Measurements from ENCODE around the gene GPHN.

The GPHN gene

DNA sequence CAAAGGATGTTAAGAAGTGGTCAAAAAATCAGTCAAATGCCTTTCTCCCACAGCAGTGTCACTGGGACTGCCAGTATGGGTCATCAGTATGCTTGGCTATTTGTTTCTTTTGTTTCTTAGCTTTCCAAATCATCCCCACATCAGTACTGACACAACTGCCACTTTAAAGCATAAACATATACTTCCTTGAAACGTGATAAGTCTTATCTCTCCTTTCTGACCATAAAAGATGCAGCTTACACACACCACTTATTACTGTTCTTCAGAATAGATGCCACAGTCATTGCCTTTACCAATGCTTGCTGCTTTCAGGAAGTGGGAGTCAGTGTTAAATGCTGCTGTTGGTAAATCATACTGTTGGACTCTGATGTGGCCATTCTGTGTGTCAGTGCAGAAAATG lies 662.7 kb downstream of the GPHN start:
- DNase-seq = no peak

DNA sequence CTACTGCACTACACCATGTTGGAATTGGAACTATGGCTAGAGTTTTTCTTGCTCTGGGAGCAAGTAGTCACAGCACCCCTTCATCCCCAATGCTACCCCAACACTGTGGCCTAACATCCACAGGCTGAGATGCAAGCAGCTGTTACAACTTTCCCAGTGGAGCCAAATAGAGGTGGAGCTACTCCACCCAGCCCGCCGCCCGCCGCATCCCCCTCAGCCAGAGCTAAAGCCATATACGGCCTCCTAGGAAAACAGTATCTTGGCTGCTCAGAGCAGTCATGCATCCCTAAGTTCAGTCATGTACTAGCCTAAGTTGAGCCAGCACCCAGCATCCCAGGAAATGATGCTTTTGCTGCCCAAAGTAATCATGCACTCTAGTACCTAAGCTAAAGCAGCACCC lies 664.1 kb downstream of the GPHN start:
- DNase-seq = no peak

DNA sequence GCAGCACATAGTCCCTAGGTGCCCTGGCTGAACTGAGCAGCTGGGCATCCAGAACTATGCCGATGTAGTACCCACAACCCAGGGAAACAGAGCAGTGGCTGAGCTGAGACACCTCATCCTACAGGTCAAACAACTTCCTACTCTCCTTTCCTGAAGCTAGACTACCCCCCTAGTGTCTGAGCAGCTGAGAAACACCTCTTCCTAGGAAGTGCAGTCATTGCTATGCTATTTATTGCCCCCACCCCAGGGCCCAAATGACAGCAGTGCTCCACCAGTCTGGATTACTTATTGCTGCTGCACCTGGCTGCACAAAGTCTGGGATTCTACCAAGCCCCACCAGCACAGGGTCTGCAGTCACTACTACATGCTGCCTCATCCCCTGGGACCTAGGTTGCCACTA lies 664.6 kb downstream of the GPHN start:
- no peak for DNase-seq

DNA sequence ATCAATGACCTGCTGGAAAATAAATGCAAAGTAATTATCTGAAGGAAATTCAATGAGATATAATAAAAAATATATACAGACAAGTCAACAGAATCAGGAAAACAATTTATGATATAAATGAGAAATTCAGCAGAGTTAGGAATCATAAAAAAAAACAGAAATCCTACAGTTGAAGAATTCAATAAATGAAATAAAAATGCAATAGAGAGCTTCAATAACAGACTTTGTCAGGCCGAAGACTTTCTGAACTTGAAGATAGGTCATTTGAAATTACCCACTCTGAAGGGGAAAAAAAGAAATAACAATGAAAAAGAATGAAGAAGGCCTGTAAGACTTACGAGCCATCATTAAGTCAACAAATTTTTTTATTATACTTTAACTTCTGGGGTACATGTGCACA lies 665.8 kb downstream of the GPHN start:
- no peak for DNase-seq

DNA sequence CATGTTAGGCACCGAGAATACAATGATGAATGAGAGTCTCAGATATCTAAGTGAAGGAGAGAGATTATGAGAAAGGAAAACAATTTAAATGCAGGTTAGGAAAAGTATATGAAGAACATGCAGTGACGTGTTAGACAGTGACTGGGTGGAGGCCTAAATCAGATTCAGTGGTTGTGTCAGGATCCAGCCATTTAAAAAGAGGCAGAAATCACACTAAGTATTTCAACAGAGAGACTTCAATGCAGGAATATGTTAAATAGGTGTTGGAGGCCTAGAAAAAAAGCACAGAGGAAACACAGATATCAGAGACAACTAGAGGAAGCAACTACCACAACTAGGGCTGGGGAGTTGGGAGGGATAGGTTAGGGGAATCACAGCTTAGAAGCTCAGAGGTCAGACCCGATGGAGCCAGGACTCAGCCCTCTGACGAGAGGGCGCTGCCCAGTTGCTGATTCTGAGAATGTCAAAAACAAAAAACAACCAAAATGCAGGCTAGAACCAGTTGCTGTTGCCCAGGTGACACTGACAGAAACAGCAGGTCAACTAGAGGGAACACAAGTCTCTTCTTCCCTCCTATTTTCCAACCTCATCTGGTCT lies 678.3 kb downstream of the GPHN start:
- no peak for DNase-seq

DNA sequence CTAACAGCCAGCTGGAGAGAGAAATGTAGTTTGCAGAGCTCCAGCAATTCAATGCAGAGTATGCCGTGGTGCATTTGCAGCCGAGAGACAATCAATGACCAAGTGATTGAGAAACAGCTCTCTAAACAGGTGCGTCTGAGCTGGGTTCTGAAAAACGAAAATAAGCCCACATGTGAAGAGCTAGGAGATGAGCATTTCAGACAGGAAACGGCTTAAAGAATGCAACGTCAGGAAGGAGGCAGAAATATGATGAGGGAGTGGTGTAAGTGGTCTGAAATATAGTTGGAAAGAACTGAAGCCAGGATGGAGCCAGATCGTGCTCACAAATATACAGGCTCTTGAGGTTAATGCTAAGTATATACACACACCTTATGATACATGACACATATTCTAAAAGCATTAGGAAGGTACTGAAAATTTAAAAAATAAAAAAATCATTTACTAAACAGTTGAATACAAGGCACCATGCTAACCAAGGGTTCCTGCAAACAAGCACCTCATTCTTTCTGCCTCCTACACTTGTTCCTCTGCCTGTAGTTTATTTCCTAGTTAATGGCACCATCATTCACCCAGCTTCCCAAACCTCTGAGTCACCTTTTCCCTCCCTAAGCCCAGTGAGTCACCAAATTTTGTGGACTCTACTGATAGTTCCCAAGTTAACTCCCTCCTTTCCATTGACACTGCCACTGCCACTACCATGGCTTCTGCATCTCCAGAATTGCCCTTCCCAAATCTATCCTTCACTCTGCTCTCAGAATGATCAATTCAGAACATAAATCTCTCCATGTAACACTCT lies 679.0 kb downstream of the GPHN start:
- DNase-seq = no peak

DNA sequence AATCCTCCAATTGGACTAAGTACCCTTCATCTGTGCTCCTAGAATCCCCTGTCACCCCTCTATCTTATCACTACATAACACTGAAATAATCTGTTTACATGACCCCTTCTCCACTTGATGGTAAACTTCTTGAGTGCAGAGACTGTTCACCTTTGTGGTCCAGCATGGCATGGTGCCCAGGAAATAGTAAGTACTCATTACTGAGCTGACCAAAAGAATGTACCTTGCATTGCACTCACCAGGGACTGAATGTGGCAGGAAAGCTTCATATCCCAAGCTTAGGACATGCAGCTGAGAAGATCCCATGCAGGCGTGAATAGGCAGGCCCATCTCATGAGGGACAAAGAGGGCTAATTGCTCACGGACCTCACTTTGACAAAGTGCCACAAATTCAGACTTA lies 679.9 kb downstream of the GPHN start:
- DNase-seq = no peak

DNA sequence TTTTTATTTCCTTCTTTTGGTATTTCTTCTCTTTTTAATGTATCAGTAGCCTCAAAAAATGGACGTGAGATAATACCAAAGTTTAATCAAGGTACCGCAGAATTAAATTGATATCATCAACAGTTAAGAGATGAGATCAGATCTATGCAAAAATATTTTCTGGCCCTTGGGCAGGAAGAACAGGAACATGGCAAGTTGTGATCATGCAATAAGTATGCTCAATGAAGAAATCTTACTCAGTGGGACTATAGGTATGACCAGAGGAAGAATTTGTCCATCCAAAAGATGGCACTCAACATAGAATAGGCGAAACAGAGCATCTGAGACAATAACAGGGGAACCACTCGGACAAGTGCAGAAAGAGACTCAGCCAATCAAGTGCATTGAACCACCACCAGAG lies 680.4 kb downstream of the GPHN start:
- DNase-seq = no peak

DNA sequence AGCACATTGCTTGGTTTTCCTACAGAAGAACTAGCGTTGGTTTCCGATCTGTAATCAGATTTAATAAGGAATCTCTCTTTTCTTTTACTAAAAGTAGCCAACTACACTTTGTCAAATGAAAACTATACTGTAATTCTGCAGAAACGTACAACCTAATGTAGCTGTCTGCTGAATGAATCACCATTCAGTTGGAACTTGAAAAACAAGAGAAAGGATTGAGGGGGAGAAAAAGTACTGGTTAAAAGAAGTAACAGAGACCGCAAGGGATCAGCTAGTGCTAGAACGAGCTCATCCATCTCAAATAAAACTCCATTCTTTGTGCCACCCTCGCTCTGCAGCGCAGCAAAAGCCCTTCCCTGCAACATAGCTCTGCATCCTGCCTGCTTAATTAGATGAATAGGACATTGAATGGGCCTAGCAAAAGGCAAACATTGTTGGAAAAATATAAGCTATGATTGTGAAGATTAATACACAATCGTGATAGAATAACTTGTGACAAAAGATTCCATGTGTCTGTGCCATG lies 683.9 kb downstream of the GPHN start:
- DNase-seq = peak in 1 of 2 donors; percentile 3

DNA sequence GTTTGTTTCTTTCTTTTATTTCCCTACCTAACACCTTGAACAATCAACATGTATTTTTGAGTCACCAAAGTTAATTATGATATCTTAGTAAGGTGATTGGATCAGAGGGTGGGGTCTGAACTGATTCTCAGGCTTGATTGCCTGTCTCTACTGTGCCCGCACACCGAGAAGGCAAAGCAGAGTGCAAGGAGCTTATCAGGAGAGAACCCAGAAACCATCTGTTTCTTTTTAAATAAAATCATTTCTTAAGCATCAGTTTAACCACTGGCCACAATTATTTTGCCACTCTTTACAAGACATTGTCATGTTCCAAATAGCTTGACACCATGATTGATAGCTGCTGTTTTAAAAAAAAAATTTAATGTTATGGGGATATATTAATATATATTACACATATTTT lies 684.4 kb downstream of the GPHN start:
- no peak for DNase-seq

DNA sequence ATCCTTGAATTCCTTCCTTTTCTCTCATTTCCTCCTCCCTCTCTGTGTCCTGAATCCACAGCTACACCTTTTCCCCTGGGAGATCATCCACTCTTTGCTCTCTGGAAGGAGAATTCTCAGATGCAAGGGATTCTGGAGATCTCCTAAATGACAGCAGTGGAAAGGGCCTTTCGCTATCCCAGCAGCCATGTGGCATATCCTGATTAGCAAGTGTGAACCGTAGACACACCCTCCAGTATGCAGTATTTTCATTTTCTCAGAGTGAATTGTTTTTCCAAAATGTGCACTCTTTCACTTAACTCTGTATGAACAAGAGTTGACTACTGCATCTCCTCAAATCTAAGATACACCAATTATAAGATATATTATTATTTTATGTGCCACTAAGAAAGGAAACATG lies 687.3 kb downstream of the GPHN start:
- DNase-seq = no peak

DNA sequence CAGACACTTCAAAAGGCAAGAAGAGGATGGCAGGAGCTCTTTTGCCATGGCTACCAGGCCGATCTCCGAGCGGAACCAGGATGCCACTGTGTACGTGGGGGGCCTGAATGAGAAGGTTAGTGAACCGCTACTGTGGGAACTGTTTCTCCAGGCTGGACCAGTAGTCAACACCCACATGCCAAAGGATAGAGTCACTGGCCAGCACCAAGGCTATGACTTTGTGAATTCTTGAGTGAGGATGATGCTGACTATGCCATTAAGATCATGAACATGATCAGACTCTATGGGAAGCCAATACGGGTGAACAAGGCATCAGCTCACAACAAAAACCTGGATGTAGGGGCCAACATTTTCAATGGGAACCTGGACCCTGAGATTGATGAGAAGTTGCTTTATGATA lies 691.1 kb downstream of the GPHN start:
- DNase-seq = no peak

DNA sequence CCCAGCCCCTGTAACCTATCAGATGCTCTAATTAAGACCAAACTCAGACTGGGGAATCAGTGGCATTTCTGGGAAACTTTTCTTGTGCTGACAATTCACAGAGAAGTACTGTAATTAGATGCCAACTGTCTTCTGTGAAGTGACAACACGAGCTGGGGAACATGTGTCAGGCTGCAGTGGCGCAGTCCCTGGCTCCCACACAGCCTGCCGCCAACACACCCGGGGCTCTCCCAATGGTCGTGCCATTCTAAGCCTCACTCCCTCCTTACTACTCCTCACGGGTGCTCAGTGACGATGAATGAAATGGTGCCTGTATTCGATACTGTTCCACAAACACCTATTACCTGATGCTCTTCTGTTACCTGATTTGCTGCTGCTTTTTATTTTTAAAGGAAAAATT lies 699.9 kb downstream of the GPHN start:
- no peak for DNase-seq

DNA sequence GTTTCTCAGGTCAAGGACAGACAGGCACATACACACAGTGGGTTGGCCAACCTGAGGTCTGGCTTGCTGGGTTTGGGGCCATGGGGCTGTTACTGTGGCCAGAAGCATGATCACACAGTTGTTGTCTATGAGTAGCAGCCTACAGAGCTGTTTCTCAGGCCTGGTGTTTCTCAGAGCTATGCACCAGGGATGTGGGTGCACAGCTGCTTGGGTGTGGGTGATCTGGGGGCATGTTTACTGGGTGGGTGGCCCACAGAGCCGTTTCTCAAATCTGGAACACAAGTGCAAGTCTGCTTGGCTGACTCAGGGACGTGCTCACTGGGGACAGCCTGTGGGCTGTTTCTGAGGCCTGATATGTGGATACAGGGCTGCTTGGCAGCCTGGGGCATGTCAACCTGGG lies 710.2 kb downstream of the GPHN start:
- DNase-seq = no peak

DNA sequence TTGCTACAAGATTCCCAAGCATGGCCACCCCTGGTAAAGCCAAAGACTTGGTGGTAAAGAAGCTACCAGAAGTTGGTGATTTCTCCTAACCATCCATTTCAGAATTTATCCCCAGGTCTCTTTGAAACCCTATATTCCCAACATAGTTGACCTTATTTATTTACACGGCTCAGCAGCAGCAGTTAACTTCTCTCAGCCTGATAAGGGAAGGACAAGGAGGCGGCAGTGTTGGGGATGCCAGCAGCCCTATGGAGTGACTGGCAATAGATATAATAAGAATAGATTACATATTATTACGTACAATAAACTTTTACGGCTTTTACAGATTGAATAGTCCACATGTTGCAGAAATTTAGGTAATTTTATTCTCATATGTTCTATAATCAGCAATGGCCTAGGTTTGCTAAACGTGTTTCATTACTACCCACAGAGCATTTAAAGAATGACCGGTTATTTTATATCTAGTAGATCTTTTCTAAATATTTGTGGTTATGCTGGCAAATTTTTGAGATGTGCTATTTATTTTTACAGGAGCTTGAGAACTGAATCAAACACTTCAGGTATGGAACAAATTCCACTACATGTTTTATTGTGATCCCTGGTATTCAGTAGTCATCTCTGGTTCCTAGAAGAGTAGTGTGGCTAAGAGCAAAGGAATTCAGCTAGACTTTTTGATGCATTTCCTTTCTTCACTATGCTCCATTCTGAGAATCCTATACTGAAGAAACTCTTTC lies 713.5 kb downstream of the GPHN start:
- no peak for DNase-seq

DNA sequence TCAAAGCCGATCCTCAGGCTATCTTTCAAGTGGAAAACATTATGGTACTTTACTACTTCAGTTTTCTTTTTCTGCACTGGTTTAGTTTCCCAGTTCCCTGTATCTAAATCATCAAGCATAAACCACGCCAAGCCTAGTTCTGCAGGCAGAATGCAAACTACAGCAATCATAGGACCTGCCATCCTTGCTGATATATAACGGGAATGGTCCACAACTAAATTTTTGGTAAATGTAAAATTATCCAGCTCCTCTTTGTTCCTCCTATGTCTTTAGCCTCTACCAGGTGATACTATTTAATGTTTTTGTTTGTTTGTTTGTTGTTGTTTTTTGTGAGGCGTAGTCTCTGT lies 714.0 kb downstream of the GPHN start:
- no peak for DNase-seq

DNA sequence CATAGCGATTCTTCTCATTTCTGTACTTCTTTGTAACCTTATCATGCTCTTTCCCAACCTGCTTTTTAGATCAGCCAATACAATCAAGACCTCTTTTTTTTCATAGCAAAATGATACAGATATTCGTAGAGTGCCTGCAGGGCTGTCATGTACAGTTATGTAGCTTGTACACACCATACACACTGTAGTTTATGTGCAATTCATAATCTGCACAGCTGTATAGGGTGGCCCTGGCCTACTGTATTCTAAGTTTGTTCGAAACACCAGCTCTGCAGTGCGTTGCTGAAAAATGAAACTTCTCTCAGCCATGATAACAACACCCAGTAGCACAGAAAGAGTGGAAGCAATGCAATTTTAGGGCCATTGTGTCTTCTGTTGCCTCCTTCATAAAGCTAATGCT lies 717.6 kb downstream of the GPHN start:
- no peak for DNase-seq

DNA sequence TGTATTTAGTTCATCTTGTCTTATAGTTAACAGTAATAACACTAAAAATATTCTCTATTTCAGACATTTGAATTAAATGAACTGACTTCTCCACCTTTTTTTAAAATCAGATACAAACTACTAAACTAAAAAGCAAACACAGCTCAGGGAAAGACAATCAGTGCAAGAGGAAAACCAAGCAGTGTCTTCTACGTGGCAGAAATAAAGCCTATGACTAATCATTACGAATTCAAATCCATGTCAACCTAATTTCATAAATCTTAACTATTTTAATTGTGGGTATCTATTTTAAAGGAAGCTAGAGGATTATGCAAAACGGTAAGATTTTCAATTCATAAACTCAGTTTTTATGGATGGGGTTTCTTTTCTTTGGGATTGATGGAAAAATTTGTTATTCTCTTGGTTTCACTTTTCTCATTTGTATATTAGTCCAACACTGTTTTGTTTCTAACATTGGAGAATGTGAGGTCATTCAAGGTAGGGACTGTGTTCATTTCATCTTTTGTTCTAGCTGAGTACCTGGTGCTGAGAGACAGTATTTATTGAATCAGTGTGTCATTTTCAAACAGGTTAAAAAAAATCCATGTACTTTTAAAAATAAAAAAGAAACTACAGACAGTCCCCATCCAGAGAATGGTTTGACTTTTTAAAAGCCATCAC lies 720.5 kb downstream of the GPHN start:
- DNase-seq = no peak

Measured in hippocampal formation (tissue), 2 donors.